Activated T-cell treated with anti-CD3 and anti-CD28 coated beads for 48 hours (primary cell): Measurements from ENCODE around the gene COTL1.

Source experiments
- DNase-seq: peaks from one replicate; pipeline ENCODE4 v3.0.0-alpha.2; 2020; ENCODE audit warnings: low read depth

Gene COTL1

GRCh38 chr16:84617791-84618580, at the start of gene COTL1:
COTL1 (minus strand) TSS chr16:84618078; CDS start chr16:84617914, 164 bp downstream.
- DNase-seq, result peak; percentile 96

GRCh38 chr16:84665843-84666242, 48.0 kb upstream of the COTL1 start:
- no peak for DNase-seq

GRCh38 chr16:84665359-84665758, 47.5 kb upstream of the COTL1 start:
- DNase-seq, result no peak

- DNase-seq, result no peak
Observed at GRCh38 chr16:84663433-84664101, 45.7 kb upstream of the COTL1 start.

- no peak for DNase-seq
Observed at GRCh38 chr16:84662471-84662870, 44.6 kb upstream of the COTL1 start.

GRCh38 chr16:84661418-84662060, 43.7 kb upstream of the COTL1 start:
- no peak for DNase-seq

- DNase-seq, result no peak
Observed at GRCh38 chr16:84660973-84661372, 43.1 kb upstream of the COTL1 start.

- DNase-seq, result no peak
Observed at GRCh38 chr16:84659656-84660300, 41.9 kb upstream of the COTL1 start.

GRCh38 chr16:84658690-84659089, 40.8 kb upstream of the COTL1 start:
- no peak for DNase-seq

GRCh38 chr16:84657229-84657837, 39.5 kb upstream of the COTL1 start:
- DNase-seq, result no peak

GRCh38 chr16:84656649-84657048, 38.8 kb upstream of the COTL1 start:
- no peak for DNase-seq

GRCh38 chr16:84654998-84655397, 37.1 kb upstream of the COTL1 start:
- no peak for DNase-seq

- no peak for DNase-seq
Observed at GRCh38 chr16:84654238-84654637, 36.4 kb upstream of the COTL1 start.

GRCh38 chr16:84652566-84652965, 34.7 kb upstream of the COTL1 start:
- DNase-seq, result no peak

- DNase-seq, result no peak
Observed at GRCh38 chr16:84650062-84650991, 32.4 kb upstream of the COTL1 start.

- DNase-seq, result no peak
Observed at GRCh38 chr16:84649511-84649861, 31.6 kb upstream of the COTL1 start.

- DNase-seq, result peak; percentile 27
Observed at GRCh38 chr16:84648595-84649510, 31.0 kb upstream of the COTL1 start.

- peak; percentile 68 for DNase-seq
Observed at GRCh38 chr16:84647828-84648594, 30.1 kb upstream of the COTL1 start, which contains the start of gene KLHL36. KLHL36 (plus strand) TSS chr16:84648511; CDS start chr16:84650868, 2,357 bp downstream.

GRCh38 chr16:84643674-84644073, 25.8 kb upstream of the COTL1 start:
- no peak for DNase-seq
